Smooth muscle cell (in vitro differentiated cells): ENCODE data around the gene CRTC1. TPM values are rescaled to one million over a fixed set of nuclear protein-coding genes. Genes with fewer than 3 reads are reported as not detected.

Source experiments
- DNase-seq: peaks from one replicate; lab custom pipeline; 2025; ENCODE audit not compliant: unreplicated experiment; lab: John Stamatoyannopoulos, UW
- H2AFZ ChIP-seq: fragments of 200-600 bp; sonication (generic); 2 replicates; pipeline ENCODE4 v1.6.0; 2016; ENCODE audit warnings: antibody characterized with exemption, low read depth, mild to moderate bottlenecking
- H3F3A ChIP-seq: fragments of 200-600 bp; sonication (generic); 2 replicates; pipeline ENCODE4 v1.6.0; 2017; ENCODE audit warnings: antibody characterized with exemption, low read depth
- H3K27ac ChIP-seq: fragments of 200-600 bp; sonication (generic); 2 replicates; pipeline ENCODE4 v1.5.1; 2016; ENCODE audit warnings: low read depth, mild to moderate bottlenecking
- H3K27me3 ChIP-seq: fragments of 200-600 bp; sonication (generic); 2 replicates; pipeline ENCODE4 v1.6.1; 2016; ENCODE audit warnings: low read depth, mild to moderate bottlenecking
- H3K36me3 ChIP-seq: fragments of 200-600 bp; sonication (generic); 2 replicates; pipeline ENCODE4 v1.5.1; 2016; ENCODE audit warnings: low read depth
- H3K4me1 ChIP-seq: fragments of 200-600 bp; sonication (generic); 2 replicates; pipeline ENCODE4 v1.5.1; 2016; ENCODE audit warnings: low read depth
- H3K4me2 ChIP-seq: fragments of 200-600 bp; sonication (generic); 2 replicates; pipeline ENCODE4 v1.6.0; 2016; ENCODE audit warnings: mild to moderate bottlenecking
- H3K4me3 ChIP-seq: fragments of 200-600 bp; sonication (generic); 2 replicates; pipeline ENCODE4 v1.5.1; 2016; ENCODE audit warnings: mild to moderate bottlenecking
- H3K79me2 ChIP-seq: fragments of 200-600 bp; sonication (generic); 2 replicates; pipeline ENCODE4 v1.6.0; 2016; ENCODE audit warnings: low read depth, mild to moderate bottlenecking
- H3K9ac ChIP-seq: fragments of 200-600 bp; sonication (generic); 2 replicates; pipeline ENCODE4 v1.6.0; 2016; ENCODE audit warnings: low read depth
- H3K9me3 ChIP-seq: fragments of 200-600 bp; sonication (generic); replicated peaks from 2 replicates; pipeline ENCODE4 v1.5.1; 2016; ENCODE audit warnings: low read depth
- H4K20me1 ChIP-seq: fragments of 200-600 bp; sonication (generic); 2 replicates; pipeline ENCODE4 v1.6.0; 2016; ENCODE audit warnings: low read depth
- whole genome bisulfite sequencing: methylation state at CpG from one replicate; pipeline ENCODE4 v1.1.7; 2016; ENCODE audit warnings: low lambda C conversion rate; 5-methylcytosine and 5-hydroxymethylcytosine counted together
- polyA plus RNA-seq: library from polyadenylated mRNA; unstranded; fragments of >200 nt; fragmentation: Nextera tagmentation; extraction: Ambion mirVana; gene quantifications from 2 replicates; pipeline ENCODE4 v1.2.1, GENCODE V29; 2016
- total RNA-seq: library from RNA; depleted of rRNA; stranded (reverse); fragments of >200 nt; gene quantifications from 2 replicates; pipeline ENCODE4 v1.2.3, GENCODE V29; 2014
- TF ChIP-seq, protein P1 (sequence below): fragments of 200-600 bp; sonication (generic); IDR thresholded peaks from 2 replicates; pipeline ENCODE4 v1.5.1; 2017; ENCODE audit warnings: borderline replicate concordance, mild to moderate bottlenecking, antibody characterized with exemption; ENCODE audit not compliant: insufficient read depth, poor library complexity, severe bottlenecking

The CRTC1 gene
- total and polyA plus RNA-seq, 2 experiments from 2014 or later, result 1.6 to 3.1 TPM

DNA sequence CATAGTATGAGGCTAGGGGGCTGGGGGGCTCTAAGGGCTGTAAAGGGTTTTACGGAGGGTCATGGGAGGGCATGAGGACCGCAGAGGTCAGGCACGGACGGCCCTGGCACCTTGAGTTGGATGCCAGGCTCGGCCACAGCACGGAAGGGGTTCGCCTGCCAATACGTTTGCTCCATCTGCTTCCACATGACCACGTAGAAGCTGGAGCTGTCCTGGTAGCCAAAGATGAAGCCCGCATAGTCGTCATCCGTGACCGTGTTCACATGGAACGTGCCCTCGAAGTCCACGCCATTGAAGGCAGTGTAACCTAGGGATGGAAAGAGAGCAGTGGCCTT is 101.3 kb downstream of the CRTC1 start:
- H2AFZ ChIP-seq, result no peak overlapping the region
- H3K9me3 ChIP-seq, result no peaks in the 10 kb centered on the region
- no peak for DNase-seq
- peaks cover 42% of the 10 kb centered on the region for H3K27me3 ChIP-seq
- H3K9ac ChIP-seq, result no peak overlapping the region
- no peaks in the 10 kb centered on the region for H3K36me3 ChIP-seq
- H3K27ac ChIP-seq, result no peak overlapping the region
- H4K20me1 ChIP-seq, result peaks cover 28% of the 10 kb centered on the region
- no peaks in the 10 kb centered on the region for H3K79me2 ChIP-seq
- no peaks in the 10 kb centered on the region for H3F3A ChIP-seq
- H3K4me2 ChIP-seq, result no peak overlapping the region
- H3K4me3 ChIP-seq, result no peak overlapping the region
- no peaks in the 10 kb centered on the region for H3K4me1 ChIP-seq
- TF ChIP-seq, protein P1, sequence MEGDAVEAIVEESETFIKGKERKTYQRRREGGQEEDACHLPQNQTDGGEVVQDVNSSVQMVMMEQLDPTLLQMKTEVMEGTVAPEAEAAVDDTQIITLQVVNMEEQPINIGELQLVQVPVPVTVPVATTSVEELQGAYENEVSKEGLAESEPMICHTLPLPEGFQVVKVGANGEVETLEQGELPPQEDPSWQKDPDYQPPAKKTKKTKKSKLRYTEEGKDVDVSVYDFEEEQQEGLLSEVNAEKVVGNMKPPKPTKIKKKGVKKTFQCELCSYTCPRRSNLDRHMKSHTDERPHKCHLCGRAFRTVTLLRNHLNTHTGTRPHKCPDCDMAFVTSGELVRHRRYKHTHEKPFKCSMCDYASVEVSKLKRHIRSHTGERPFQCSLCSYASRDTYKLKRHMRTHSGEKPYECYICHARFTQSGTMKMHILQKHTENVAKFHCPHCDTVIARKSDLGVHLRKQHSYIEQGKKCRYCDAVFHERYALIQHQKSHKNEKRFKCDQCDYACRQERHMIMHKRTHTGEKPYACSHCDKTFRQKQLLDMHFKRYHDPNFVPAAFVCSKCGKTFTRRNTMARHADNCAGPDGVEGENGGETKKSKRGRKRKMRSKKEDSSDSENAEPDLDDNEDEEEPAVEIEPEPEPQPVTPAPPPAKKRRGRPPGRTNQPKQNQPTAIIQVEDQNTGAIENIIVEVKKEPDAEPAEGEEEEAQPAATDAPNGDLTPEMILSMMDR, result no peak
- WGBS, result 79% methylated on average over 16 of the region's 16 CpGs

DNA sequence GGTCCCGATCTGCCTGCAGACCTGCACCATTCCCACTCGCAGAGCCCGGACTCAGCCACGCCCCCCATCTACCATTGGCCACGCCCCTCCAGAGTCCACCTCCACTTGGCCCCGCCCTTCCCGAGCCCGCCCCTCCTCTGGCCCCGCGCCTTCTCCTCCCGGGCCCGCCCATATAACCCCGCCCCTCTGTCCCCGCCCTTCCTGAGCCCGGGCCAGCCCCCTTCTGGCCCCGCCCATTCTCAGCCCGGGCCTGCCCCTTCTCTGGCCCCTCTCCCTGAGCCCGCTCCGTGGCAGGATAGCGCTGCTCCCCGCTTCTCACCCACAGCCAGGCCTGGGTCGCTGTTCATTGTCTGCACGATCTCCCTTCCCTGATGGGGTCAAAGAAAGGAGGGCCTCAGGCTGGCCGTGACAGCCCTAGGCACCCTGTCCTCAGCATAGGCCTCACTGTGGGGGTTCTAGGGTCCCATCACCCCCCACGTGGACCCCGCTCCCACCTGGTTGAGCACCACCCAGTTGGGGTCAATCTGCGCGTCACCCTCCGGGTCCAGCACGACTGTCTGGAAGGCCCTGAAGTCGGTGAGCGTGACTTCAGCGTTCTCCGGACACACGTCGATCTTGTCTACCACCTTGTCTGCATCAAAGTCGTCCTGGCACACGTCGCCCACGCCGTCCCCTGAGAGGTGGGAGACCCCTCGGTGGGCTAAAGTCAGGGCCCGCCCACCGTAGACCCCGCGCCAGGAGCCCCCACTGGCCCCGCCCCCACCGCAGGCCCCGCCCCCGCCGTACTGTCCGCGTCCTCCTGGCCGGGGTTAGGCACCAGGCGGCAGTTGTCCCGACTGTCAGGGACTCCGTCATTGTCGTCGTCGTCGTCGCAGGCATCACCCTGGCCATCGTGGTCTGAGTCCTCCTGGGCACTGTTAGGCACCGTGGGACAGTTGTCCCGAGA is 102.0 kb downstream of the CRTC1 start:
- Histone ChIP-seq H4K20me1 (peaks cover 28% of the 10 kb centered on the region), H3F3A (no peaks in the 10 kb centered on the region), H3K27me3 (peaks cover 49% of the 10 kb centered on the region), H3K79me2 (no peaks in the 10 kb centered on the region), H3K36me3 (no peaks in the 10 kb centered on the region), H3K9ac (no peak overlapping the region), H3K4me3 (no peak overlapping the region), H3K4me1 (no peaks in the 10 kb centered on the region), H3K9me3 (no peaks in the 10 kb centered on the region), H3K27ac (no peak overlapping the region), H3K4me2 (peak overlapping the region; percentile 72), H2AFZ (no peak overlapping the region)
- DNase-seq, result peak; percentile 59
- WGBS, result 26% methylated on average over 36 of the region's 65 CpGs
- TF ChIP-seq, protein P1, result no peak

DNA sequence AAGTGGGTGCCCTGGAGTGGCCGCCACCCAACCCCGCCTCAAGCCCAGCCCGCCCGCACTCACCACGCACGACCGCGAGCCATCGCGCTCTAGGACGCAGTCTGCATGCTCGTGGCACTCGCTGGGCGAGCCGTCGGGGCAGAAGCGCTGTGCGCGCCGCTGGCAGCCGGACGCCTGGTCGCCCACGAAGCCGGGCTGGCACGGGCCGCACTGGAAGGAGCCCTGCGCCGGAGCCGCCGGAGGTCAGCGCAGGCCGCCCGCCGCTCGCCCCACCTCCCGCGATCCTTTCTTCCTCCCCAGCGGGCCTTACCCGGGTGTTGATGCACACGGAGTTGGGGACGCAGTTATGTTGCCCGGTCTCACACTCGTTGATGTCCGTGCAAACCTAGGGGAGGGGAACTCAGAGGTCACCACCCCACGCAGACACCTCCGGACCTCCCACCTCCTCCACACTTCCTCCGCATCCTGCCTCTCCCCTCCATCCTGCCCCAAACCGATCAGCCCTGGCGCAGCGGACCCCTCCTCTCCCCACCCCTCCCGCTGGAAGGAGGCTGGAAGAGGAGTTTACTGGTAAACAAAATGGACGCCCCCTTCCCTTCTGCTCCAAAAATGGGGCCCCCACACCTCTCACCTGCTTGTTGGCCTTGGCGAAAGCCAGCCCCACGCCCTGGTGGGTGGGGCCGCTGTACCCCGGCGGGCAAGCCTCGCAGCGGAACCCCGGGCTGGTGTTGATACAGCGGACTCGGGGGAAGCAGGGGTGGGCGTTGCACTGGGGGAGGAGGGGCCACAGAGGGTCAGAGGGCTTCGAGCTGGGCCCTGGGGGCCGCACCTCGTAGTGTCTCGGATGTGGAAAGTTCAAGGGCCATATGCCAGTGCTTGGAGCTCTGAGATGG is 105.3 kb downstream of the CRTC1 start:
- H3K79me2 ChIP-seq, result no peaks in the 10 kb centered on the region
- H3K27ac ChIP-seq, result no peak overlapping the region
- no peak for DNase-seq
- H3K4me3 ChIP-seq, result no peak overlapping the region
- H3K36me3 ChIP-seq, result no peaks in the 10 kb centered on the region
- H3K4me1 ChIP-seq, result no peaks in the 10 kb centered on the region
- 8% methylated on average over 40 of the region's 68 CpGs for WGBS
- H3K4me2 ChIP-seq, result peak overlapping the region; percentile 84
- TF ChIP-seq, protein P1, result no peak
- H3F3A ChIP-seq, result no peaks in the 10 kb centered on the region
- H3K9me3 ChIP-seq, result no peaks in the 10 kb centered on the region
- H3K9ac ChIP-seq, result no peak overlapping the region
- no peak overlapping the region for H2AFZ ChIP-seq
- peaks cover 28% of the 10 kb centered on the region for H4K20me1 ChIP-seq
- H3K27me3 ChIP-seq, result peaks cover 71% of the 10 kb centered on the region
